Esophagus muscularis mucosa (tissue), 4 donors: ENCODE data around the gene DYNLRB2. TPM values are rescaled to one million over a fixed set of nuclear protein-coding genes. Genes with fewer than 3 reads are reported as not detected.

Source experiments
- DNase-seq: peaks from one replicate; pipeline ENCODE4 v3.0.0-alpha.2; 2017; ENCODE audit errors: extremely low spot score
- H3K27ac ChIP-seq, 4 donors: fragments of 200-600 bp; sonication (generic); replicated peaks in 1 of 4; 1 replicate in 3 of 4; 2 replicates in 1 of 4; pipeline ENCODE4 v1.5.1; 2016 to 2019; ENCODE audit warnings: mild to moderate bottlenecking in 1 of 4
- H3K27me3 ChIP-seq, 4 donors: fragments of 200-600 bp; sonication (generic); one replicate each; pipeline versions ENCODE4 v1.5.1 to v1.6.0; 2016 to 2019
- H3K36me3 ChIP-seq, 4 donors: fragments of 200-600 bp; sonication (generic); one replicate each; pipeline ENCODE4 v1.5.1; 2016 to 2019
- H3K4me1 ChIP-seq, 4 donors: fragments of 200-600 bp; sonication (generic); one replicate each; pipeline ENCODE4 v1.5.1; 2016 to 2019
- H3K4me3 ChIP-seq, 4 donors: fragments of 200-600 bp; sonication (generic); 1 replicate in 2 of 4; 2 replicates in 2 of 4; pipeline ENCODE4 v1.5.1; 2016 to 2019; ENCODE audit warnings: mild to moderate bottlenecking in 4 of 4, moderate library complexity in 1 of 4
- H3K9me3 ChIP-seq, 4 donors: fragments of 200-600 bp; sonication (generic); 1 replicate in 3 of 4; 2 replicates in 1 of 4; pipeline ENCODE4 v1.5.1; 2016 to 2019
- EP300 ChIP-seq: sonication (generic); formaldehyde crosslinking; IDR thresholded peaks from one replicate; pipeline ENCODE4 v1.6.1; 2017; ENCODE audit warnings: antibody characterized with exemption
- POLR2A ChIP-seq: fragments of 450-650 bp; IDR thresholded peaks from one replicate; pipeline ENCODE4 v1.6.1; 2017; ENCODE audit warnings: antibody characterized with exemption, moderate library complexity, mild to moderate bottlenecking, low read depth
- POLR2AphosphoS5 ChIP-seq, 2 donors: sonication (generic); formaldehyde crosslinking; IDR thresholded peaks; one replicate each; pipeline ENCODE4 v1.6.1; 2017; ENCODE audit warnings: antibody characterized with exemption in 2 of 2
- WGBS: methylation state at CpG from one replicate; pipeline ENCODE4 v1.1.5; 2018; 5-methylcytosine and 5-hydroxymethylcytosine counted together
- intact Hi-C: fragments of 100-400 bp; cut with DNase I; formaldehyde crosslinking; loops from one replicate; pipeline ENCODE4 v1.15.1; 2023
- total RNA-seq, 4 donors: library from RNA; depleted of rRNA; stranded (reverse); fragments of >200 nt; gene quantifications; one replicate each; pipeline versions ENCODE4 v1.1.0 to v1.2.1, GENCODE V29; 2016
- TF ChIP-seq, protein P1 (sequence below), 3 experiments: fragments of 200-600 bp in 2 of 3; fragments of 450-650 bp in 1 of 3; sonication (generic) in 2 of 3; IDR thresholded peaks; one replicate each; pipeline ENCODE4 v1.5.1; 2017 to 2019; ENCODE audit warnings: antibody characterized with exemption in 3 of 3, mild to moderate bottlenecking in 2 of 3, moderate library complexity in 1 of 3

Gene DYNLRB2
- total RNA-seq, 4 donors from 2014 or later, result not detected

DNA sequence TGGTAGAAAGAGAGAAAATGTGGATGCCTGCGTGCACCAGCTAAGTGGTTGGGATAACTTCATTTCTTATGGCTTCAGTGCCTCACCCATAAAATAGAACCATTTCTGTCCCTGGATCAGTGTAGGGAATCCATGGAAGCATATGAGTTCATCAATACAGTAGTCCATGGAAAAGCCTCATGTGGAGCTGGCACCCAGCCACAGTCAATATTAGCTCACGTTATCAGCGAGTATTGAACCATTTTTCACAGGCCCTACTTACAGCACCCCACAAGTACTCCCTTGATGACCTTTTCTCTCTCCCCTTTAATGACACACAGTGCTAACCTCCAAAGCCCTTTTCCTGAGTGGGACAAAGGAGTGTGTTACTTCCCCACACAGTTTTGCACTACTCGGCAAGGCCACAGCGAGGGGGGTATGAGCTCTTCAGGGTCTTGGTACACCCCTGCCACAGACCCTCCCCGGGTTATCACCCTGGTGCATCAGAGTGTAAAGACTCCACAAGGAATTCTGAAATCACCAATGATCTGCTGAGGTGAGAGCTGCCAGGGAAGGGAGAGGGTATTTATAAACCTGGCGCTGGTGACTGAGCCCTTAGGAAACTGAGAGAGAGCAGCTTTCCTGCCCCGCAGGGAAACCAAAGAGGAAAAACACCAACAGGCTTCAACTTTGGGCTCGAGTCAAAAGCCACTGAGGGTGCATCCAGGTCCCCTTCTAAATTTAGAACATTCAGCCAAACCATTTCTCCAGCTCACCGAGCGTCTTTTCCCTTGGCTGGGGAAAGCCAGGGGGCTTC lies 36.9 kb downstream of the DYNLRB2 start:
- no peak for DNase-seq
- Histone ChIP-seq H3K9me3 (no peaks in the 10 kb centered on the region), H3K4me3 (no peak overlapping the region), H3K27ac (no peak overlapping the region), H3K36me3 (no peaks in the 10 kb centered on the region), H3K27me3 (peaks cover 0 to 14% (median 0%) of the 10 kb centered on the region in 4 donors), H3K4me1 (no peaks in the 10 kb centered on the region)
- TF ChIP-seq POLR2AphosphoS5 (IDR thresholded peaks at IDR 0.05) (no peak), EP300 (no peak), POLR2A (no peak)
- TF ChIP-seq, protein P1, sequence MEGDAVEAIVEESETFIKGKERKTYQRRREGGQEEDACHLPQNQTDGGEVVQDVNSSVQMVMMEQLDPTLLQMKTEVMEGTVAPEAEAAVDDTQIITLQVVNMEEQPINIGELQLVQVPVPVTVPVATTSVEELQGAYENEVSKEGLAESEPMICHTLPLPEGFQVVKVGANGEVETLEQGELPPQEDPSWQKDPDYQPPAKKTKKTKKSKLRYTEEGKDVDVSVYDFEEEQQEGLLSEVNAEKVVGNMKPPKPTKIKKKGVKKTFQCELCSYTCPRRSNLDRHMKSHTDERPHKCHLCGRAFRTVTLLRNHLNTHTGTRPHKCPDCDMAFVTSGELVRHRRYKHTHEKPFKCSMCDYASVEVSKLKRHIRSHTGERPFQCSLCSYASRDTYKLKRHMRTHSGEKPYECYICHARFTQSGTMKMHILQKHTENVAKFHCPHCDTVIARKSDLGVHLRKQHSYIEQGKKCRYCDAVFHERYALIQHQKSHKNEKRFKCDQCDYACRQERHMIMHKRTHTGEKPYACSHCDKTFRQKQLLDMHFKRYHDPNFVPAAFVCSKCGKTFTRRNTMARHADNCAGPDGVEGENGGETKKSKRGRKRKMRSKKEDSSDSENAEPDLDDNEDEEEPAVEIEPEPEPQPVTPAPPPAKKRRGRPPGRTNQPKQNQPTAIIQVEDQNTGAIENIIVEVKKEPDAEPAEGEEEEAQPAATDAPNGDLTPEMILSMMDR (IDR thresholded peaks at IDR 0.05), result no peak
- intact Hi-C loops, result no loop called here
- WGBS, result 88% methylated on average over 11 of the region's 11 CpGs

DNA sequence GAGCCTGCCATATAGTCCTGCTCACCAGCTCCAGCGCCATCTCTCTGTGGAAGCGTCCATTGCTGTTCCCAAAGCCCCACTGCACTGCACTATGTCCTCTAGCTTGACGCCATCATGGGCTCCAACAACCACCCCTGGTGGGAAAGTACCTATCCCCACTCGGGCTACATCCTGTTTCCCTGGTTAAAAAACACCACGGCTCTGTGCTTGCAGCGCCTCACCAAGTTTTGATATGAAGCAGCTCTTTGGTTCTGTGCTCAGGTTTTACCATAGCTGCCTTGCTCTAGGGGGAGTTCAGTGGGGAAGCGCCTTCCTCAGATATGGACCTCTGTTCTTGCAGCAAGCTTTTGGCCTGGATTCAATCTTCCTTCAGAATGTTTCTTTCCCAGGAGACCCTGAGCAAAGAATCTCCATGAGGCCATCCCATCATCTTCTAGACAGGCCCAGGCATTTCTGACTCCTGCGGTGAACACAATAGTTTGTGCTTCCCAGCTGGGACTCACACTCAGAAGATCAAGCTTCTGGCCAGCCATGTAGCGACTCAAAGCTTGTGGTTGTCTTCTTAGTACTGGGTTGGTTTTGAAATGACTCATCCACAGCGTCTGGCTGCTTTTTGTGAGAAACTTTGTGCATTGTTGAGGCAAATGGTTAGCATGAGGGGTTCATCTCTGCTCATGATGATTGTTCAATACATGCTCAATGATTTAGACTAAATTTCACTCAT lies 39.5 kb downstream of the DYNLRB2 start:
- intact Hi-C loops, result no loop called here
- Histone ChIP-seq H3K9me3 (no peaks in the 10 kb centered on the region), H3K4me3 (no peak overlapping the region), H3K4me1 (no peaks in the 10 kb centered on the region), H3K27me3 (peaks cover 0 to 6% (median 0%) of the 10 kb centered on the region in 4 donors), H3K36me3 (no peaks in the 10 kb centered on the region), H3K27ac (no peak overlapping the region)
- WGBS, result 81% methylated on average over 10 of the region's 10 CpGs
- TF ChIP-seq POLR2A (no peak), POLR2AphosphoS5 (IDR thresholded peaks at IDR 0.05) (no peak), EP300 (no peak)
- TF ChIP-seq, protein P1 (IDR thresholded peaks at IDR 0.05), result no peak
- no peak for DNase-seq

DNA sequence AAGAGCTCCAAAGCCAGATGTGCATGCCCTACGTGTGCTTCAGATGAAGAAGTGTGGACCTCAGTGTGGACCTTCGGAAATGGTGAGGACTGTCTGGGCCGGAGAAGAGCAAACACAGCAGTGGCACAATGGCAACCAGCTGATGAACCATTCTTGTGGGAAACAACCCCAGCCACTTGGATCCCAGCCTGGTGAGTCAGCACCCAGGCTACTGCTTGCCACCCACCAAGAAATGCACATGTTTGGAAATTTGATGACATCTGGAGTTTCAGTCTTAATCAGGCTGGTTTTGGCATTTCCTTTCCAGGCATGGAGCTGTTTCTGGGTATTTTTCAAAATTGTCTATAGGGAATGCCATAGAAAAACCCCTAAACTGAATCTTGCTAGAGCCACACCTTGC lies 42.7 kb downstream of the DYNLRB2 start:
- DNase-seq, result no peak
- Histone ChIP-seq H3K36me3 (no peaks in the 10 kb centered on the region), H3K27ac (no peak overlapping the region), H3K4me1 (no peaks in the 10 kb centered on the region), H3K27me3 (peaks cover 0 to 6% (median 0%) of the 10 kb centered on the region in 4 donors), H3K9me3 (no peaks in the 10 kb centered on the region), H3K4me3 (no peak overlapping the region)
- 77% methylated on average over 3 of the region's 3 CpGs for WGBS
- intact Hi-C loops, result no loop called here
- TF ChIP-seq POLR2AphosphoS5 (IDR thresholded peaks at IDR 0.05) (no peak), EP300 (no peak)

DNA sequence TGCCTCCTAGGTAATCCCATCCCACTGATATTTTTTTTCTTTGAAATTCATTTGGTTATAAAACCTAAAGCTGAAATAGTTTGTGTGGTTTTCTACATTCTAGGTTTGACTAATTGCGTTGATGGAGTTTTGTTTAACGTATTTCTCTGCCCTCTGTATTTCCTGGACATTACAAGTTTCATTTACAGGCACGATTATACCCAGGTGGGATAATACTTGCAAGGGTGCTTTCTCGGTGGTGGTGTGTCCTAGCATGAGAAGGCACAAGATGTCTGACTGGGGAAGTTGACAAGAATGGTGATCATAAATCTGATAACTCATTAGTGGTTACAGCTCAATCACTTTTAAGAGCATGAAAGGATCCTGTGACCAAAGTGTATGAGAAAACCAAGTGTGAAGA lies 45.0 kb downstream of the DYNLRB2 start:
- 81% methylated on average over 4 of the region's 4 CpGs for WGBS
- Histone ChIP-seq H3K4me1 (no peaks in the 10 kb centered on the region), H3K36me3 (no peaks in the 10 kb centered on the region), H3K4me3 (no peak overlapping the region), H3K27me3 (peaks cover 0 to 6% (median 0%) of the 10 kb centered on the region in 4 donors), H3K27ac (no peak overlapping the region), H3K9me3 (no peaks in the 10 kb centered on the region)
- TF ChIP-seq POLR2A (no peak), EP300 (no peak), POLR2AphosphoS5 (IDR thresholded peaks at IDR 0.05) (no peak)
- TF ChIP-seq, protein P1 (IDR thresholded peaks at IDR 0.05), result no peak
- intact Hi-C loops, result no loop called here
- DNase-seq, result no peak

DNA sequence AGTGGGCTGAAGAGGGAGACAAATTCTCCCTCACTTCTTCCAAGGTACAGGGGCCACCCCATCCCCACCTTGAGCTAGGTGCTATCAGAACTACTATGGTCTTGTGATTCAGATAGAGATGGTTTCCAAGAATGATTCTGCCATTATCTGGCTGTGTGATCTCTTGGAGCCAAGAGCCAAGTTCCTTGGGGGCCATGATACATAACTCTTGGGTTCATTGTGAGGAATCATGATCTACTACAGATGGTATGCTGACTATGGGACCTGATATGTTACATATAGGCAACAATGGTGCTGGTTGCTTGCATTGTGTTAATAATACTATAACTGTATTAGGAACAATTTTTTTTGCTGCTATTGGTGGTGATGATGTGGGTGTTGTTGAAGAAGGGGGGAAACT lies 45.7 kb downstream of the DYNLRB2 start:
- DNase-seq, result no peak
- intact Hi-C loops, result no loop called here
- Histone ChIP-seq H3K4me1 (no peaks in the 10 kb centered on the region), H3K36me3 (no peaks in the 10 kb centered on the region), H3K9me3 (no peaks in the 10 kb centered on the region), H3K27ac (no peak overlapping the region), H3K27me3 (peaks cover 0 to 2% (median 0%) of the 10 kb centered on the region in 4 donors), H3K4me3 (no peak overlapping the region)
- TF ChIP-seq POLR2AphosphoS5 (IDR thresholded peaks at IDR 0.05) (no peak), POLR2A (no peak), EP300 (no peak)
- TF ChIP-seq, protein P1 (IDR thresholded peaks at IDR 0.05), result no peak
